NCI-H2107 (cell line): Measurements from ENCODE around the gene TPP1.

Experiments used
- DNase-seq: peaks from one replicate; lab custom pipeline; 2025; lab: John Stamatoyannopoulos, UW

Gene TPP1

DNA sequence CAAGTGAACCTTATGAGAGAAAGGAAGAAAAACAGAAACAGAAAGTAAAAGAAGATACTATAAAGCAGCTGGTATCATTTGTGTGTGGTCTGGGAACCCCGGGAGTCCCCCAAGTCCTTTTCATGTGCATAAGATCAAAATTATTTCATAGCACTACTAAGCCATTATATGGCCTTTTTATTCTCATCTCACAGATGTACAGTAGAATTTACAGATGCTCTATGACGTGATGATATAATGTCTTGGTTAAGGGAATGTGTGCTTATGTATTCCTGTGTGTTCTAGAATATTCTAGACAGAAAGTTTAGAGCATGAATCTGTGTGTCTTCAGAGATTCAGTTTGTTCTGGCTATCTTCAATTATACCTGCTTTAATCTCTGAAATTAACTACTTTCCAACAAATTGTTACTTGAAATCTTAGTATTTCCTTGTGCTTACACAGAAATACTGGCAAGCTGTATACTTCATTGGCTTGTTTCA lies 8.6 kb upstream of the TPP1 start:
- no peak for DNase-seq

DNA sequence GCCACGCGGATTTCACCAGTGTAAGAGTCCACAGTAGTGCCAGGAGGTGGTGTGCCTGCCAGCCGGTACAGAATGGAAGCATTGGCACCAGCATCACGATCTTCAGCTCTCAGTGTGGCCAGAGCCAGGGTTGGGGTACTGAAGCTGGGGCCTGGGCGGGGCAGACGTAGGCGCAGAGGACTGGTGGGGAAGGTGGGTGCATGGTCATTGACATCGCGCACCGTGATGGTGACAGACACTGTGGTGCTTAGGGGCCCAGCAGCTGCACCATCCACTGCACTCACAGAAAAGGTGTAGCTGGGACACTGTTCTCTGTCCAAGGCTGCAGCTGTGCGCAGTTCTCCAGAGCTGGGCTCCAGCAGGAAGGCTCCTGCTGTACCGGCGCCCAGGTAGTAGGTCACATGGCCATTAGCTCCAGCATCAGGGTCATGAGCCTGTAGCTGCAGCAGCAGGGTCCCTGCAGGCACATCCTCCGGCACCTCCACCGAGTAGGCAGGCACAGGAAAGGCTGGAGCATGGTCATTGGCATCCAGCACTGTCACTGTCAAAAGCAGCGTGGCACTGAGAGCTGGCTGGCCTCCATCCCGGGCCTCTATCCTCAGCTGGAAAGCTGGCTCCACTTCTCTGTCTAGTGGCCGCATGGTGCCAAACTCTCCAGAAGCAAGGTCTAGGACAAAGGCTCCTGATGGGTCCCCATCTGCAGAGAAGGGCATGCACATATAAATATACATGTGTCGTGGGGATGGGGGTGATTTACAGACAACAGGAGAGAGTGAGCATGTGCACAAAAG lies 7.9 kb upstream of the TPP1 start:
- no peak for DNase-seq

GRCh38 chr11:6625832-6626420 lies 6.7 kb upstream of the TPP1 start:
- no peak for DNase-seq

DNA sequence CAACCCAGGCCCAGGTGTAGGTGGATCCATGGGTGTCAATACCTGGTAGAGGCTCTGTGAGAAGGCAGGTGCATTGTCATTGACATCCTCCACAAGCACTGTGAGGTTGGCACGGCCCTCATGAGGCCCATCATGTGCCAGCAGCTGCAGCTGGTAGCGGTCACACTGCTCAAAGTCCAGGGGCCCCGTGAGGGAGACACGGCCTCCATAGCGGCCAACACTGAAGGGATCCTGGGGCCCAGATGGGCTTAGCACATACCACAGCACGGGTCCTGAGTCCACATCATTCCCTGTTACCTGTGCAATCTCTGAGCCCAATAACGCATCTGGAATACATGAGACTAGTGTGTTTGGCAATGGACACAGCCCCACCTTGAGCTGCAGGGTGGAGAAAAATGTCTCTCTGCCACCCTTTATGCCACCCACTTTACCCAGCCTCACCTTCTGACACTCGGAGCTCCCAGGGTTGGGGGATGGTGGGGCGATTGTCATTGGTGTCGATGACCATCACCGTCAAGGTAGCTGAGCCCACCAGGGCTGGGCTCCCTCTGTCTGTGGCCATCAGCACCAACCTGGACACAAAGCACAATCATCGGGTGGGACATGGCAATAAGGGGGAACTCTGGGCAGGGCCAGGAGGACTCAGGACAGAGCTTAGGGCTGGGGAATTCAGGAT lies 6.1 kb upstream of the TPP1 start:
- DNase-seq: no peak

DNA sequence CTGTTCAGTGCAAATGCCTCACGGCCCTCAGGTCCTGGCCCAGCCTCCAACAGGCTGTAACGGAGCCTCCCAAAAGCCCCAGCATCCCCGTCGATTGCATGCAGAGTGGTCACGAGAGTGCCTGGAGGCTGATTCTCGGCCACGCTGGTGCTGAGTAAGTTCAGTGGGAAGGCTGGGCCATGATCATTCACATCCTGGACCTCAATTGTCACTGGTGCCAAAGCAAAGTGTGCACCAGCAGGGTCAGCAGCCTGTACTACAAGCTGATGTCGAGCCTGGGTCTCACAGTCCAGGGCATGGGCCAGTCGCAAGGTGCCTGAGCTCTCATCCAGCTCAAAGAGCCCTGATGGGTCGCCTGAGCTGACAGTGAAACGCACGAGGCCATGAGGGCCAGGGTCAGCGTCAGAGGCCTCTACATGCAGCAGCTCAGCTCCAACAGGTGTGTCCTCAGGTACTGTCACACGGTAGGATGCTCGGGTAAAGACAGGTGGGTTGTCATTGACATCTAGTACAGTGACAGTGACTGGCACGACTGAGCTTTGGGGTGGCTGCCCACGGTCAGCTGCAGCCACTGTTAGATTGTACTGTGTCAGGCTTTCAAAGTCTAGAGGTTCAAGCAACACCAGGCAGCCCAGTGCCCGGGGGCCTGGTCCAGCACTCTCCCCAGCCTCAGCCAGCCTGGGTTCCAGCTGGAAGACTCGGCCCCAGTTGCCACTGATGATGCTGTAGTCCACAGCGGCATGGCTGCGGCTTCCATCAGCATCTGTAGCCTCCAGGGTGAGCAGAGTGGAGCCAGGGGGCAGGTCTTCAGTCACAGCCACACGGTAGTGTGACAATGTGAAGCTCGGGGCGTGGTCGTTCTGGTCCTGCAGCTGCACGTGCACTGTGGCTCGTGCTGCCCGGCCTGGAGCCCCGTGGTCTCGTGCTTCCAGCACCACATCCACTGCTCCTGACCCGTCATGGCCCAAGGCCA lies 4.5 kb upstream of the TPP1 start:
- no peak for DNase-seq

DNA sequence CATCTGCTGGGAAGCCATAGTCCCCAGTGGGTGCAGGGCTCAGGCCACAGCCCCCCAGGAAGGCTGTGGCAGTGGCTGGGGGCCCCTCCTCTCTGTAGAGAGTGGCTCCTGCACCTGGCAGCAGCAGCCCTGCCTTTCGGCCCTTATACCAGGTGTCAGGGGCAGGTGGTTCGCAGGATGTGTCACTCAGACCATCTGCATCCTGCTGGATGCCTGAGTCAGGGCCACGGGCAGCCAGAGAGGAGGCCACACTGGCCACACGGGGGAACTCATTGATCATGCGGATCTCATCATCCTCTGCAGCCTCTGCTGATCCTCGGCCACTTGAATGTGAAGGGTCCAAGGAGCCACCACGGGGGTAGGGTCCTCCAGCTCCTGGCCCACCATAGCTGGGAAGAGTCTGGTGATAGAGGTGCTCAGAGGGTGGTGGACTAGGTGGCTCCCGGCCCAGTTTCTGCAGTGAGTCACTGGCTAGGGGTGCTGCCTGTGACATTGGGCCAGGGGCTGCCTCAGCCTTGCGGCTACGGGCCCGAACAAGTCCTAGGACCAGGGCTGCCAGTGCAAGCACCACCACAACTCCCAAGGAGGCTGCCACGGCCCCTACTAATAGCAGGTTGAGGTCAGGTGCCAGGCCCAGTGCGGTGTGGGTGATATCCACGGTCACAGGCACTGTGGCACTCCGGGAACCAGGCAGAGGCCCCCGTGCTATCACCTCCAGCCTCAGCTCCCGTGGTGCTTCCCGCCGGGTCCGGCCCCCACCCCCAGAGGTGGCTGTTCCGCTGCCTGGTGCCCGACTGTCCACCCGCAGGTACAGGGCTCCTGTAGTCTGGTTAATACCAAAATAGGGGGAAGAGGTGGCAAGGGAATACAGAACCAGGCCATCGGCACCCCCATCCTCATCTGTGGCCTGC lies 3.3 kb upstream of the TPP1 start:
- no peak for DNase-seq

- DNase-seq: no peak
Observed at GRCh38 chr11:6621711-6622211, 2.5 kb upstream of the TPP1 start.

DNA sequence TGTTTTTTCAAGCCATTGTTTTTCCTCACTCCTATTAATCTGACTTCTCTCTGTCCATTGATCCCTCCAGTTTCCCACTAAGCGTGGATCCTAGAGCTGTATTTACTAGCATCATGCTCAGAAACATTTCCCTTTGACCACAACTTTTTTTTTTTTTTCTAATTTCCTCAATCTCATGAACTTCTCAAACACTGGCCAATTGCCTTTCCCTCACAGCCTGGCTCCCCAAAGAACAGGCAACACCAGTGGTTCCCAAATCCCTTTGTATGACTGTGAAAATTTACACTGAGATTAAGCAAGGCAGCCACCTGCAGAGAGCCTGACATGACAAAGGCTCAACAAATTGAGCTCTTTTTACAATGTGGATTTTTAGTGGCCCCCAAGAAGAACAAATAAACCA lies 1.4 kb upstream of the TPP1 start:
- no peak for DNase-seq

- no peak for DNase-seq
Observed at GRCh38 chr11:6618117-6619003, 862 bp downstream of the TPP1 start.

DNA sequence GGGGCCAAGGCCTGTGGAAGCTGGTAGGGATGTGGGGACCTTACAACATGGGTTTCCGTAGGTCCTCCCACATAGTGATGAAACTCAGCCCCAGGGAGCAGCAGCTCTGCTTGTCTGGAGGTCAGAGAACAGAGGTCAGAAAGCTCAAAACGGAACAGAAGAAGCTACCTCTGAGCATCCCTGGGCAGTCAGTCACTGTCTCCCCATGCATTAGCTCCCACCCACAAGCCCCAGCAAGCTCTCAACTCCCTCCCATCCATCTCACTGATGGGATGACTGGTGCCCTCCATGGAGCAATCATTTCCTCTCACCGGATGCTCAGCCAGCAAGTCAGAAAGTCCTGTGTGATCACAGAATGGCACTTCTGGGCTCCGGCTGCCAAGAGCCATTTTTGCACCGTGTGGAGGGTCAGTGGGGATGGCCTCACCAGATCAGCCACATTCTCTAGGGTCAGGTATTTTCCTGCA lies 1.9 kb downstream of the TPP1 start:
- no peak for DNase-seq

- no peak for DNase-seq
Observed at GRCh38 chr11:6616596-6617250, 2.5 kb downstream of the TPP1 start.

DNA sequence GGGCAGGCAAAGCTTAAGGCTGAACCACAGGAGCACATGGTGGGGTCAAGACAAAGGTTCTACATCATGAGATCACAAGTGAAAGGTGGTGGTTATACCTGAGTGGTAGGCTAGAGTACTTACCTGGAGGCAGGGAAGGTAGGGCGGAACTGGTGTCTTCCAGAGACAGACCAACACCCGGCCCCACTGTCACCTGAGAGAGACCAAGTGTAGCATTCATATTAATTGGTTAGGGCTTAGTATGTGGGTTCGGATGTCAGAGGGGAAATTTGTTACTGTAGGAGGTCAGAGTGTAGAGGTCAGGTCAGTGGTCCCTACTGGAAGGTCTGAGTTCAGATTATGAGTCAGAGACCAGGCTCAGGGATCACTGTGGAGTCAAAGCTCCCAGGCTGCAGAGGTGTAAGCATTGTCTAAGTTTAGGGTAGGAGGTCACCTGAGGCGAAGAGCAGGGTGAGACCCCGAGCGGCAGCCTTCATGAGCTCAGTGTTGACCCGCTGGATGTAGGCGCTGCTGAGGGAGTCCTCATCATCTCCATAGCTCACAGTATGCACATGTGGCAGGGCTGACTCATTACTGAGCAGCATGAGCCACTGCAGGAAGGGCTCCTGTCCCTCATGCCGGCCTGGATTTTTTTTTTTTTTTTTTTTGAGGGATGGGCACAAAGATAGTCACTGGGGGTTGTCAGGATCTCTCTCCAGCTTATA lies 3.2 kb downstream of the TPP1 start:
- no peak for DNase-seq

- DNase-seq: no peak
Observed at GRCh38 chr11:6615046-6615445, 4.2 kb downstream of the TPP1 start.

DNA sequence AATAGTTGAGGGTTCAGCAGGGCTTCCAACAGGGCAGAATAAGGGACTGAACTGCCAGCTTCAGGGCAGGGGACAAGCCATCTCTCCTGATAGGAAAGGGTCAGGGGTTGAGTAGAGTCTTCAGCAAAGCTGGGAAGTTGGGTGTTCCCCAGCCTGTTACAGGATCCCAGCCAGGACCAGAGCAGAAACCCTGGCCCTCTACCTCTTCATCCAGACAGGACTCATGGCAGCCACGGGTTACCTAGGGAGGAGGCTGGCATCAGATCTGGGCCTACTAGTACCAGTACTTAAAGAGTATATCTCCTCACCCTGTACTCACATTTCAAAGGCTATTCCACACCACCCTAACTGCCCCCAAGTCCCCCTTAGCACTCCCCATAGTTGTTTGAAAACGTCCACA lies 4.8 kb downstream of the TPP1 start:
- no peak for DNase-seq

DNA sequence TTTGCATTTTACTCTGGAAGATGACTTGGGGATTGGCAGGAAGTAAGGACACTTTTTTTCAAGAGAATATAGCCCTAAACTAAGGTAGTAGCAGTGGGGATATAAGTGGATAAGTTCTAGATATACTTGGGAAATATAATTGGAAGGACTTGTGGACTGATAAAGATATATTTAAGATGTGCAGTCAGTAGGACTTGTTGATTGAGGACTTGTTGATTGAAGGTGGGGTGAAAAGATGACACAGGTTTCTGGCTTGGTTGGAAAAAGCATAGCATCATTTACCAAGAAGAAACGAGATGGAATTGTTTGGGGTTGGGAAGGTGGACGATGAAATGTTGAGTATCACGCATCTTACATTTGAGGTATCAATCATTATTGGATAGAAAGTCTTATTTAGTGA lies 5.7 kb downstream of the TPP1 start:
- no peak for DNase-seq

GRCh38 chr11:6612213-6613041 lies 6.8 kb downstream of the TPP1 start, which contains the start of gene TAF10:
TAF10 (minus strand) TSS chr11:6612216; CDS start chr11:6612189, 27 bp downstream.
- DNase-seq: peak; percentile 92

DNA sequence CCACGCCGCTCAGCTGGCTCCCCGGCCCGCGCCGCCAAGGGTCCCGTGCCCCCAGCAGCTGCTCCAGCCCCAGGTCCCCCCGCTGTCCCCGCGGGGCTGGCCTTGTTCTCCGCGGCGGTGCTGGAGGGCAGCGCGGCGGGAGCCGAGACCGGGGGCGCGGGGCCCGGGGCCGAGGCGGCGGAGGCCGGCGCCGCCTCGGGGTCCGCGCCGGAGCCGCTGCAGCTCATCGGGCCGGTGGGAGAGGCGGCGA lies 7.3 kb downstream of the TPP1 start:
- DNase-seq: no peak
